CD4-positive, alpha-beta T cell treated with Interleukin-12 subunit alpha and Interleukin-12 subunit beta, for 1 hour (primary cell): ENCODE data around the gene COL8A2.
"Not testable (repeated sequence)": the region's sequence is repeated elsewhere in the genome, so short reads cannot be mapped to it uniquely, and the experiment has no call there.

Source experiments
- DNase-seq: peaks from one replicate; pipeline ENCODE4 v3.0.0-alpha.2; 2020

Gene COL8A2

DNA sequence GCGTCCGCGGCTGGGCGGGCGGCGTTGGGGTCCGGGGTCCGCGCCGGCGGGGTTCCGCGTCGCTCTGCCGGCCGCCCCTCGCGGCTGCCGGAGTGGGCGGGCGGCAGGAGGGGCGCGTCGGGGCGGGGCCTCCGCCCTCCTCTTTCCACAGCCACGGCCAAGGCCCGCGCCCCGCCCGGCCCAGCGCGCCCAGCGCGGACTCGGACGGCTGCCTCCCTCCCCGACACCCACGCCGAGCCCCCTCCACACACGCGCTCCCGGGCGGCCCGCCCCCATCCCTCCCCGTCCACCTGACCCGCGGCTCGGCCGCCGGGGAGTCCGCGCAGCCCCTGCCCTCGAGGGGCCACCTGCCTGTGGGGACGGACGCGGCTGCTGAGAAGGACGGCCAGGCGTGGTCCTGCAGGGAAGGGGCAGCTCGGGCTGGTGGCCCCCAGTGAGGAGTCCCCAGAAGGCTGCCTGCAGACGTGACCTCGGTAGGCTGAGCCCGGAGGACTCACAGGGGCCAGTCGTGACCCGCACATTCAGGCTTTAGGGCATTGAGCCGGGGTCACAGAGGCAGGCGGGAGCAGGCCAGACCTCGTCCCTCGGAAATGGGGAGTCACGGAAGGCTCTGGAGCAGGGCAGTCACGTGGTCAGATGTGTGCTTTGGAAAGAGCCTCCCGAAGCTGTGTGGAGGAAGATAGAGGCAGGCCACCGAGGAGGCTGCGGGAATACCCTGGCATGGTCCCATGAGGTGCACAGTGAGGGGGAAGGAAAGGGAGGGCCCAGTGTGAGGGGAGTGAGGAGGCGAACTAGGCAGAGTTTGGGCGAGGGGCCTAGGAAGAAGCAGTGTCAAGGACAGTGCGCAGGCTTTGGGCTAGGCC, at the start of gene COL8A2:
TSS of gene COL8A2 (minus strand) at position 94 of the 863 bp plus-strand sequence. CDS start 24,980 bp downstream, outside the sequence.
- no peak for DNase-seq

DNA sequence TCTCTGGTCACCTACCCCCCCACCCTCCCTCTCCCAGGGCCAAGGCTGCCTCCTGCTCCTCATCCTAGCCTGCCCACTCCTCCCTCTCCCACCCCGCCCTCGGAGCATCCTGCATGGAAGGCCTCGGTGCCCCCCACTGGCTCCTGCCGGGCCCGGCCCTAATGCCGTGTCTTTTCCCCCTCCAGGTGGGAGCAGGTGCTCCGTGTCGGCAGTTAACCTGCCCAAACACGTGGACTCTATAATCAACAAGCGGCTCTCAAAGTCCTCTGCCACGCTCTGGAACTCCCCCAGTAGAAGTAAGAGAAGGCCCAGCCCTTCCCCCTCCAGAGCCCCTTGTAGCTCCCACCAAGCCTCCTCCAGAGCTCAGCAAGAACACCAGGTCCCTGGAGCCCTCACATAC, 49.7 kb upstream of the COL8A2 start:
- no peak for DNase-seq

DNA sequence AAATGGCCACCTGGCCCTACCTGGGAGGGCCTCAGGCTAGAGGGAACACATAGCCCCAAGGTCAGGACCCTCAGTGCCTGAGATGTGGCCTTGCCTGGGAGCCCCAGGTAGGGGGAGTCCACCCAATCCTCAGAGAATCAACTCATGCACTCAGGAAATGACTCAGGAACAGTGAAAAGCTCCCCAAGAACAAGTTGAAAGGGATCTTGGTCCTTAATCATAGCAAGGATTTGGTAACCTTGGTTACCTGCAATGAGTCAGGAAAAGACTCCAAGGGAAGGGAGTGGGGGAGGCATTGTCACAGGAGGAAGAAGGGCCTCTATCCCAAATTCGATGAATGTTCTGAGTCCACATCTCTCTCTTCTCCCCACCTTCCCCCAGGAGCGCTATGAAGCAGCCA, 48.0 kb upstream of the COL8A2 start:
- DNase-seq: no peak

DNA sequence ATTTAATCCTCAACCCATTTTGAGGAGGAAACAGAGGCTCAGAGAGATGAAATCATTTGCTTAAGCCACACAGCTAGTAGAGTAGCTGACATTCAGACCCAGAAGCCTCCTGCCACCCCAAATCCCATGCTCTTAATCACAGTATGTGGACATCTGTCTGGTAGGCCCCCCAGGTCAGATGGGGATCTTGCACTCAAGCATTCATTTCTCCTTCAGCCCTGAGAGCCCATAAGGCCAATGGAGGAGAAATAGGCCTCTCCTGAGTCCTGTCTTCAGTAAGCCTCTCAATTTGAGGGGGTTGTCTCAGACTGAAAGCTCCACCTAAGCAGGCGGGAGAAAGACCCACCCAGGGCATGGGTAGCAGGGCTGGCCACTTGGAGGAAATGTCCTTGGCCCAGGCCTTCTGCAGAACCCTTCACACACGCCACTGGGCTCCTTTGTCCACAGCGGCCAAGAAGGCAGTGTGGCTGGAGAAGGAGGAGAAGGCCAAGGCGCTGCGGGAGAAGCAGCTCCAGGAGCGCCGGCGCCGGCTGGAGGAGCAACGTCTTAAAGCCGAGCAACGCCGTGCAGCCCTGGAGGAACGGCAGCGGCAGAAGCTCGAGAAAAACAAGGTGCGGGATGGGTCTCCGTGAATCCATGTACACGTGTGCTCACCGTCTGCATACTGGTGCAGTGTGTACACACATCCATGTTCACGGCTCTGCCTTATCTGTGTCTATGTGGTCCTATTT, 47.2 kb upstream of the COL8A2 start:
- DNase-seq: no peak

DNA sequence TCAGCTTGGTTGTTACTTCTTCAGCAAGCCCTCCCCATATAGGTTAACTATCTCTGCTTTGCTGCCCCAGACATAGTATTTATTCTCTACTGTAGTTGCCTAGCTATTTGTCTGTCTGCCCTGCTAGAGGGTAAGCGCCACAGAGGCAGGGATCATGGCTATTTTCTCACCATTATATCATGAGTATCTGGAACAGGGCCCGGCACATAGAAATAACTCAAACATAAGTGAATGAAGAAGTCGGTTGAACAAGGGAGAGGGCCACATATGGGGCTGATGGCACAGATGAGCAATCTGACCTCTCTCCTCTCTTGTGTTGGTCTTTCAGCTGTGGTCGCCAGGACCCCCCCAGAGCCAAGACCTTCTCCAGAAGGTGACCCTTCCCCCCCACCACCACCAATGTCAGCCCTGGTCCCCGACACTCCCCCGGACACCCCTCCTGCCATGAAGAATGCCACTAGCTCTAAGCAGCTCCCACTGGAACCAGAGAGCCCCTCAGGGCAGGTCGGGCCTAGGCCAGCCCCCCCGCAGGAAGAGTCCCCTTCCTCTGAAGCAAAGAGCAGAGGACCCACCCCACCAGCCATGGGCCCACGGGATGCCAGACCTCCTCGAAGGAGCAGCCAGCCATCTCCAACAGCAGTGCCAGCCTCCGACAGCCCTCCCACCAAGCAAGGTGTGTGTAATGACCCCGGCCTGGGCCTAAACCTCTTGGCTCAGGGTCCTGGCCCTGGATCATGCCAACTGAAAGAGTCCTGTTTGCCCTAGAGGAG, 45.8 kb upstream of the COL8A2 start:
- no peak for DNase-seq

DNA sequence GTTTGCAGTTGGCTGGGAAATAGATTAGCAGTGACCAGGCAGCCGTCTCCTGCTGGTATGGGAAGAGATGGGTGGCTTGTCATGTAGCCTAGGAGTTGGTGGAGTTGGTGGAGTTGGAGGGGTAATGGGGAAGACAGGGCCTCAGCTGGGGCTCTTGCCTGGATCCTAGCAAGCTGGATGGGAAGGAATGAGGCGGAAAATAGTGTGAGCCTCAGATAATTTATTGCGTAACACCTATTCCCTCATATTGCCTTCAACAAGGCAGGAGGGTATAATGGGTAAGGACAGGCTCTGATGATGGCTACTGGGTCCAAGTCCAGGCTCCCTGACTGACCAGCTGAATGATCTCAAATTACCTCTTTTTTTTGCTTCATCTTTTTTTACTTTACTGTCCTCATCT, 43.5 kb upstream of the COL8A2 start:
- no peak for DNase-seq

DNA sequence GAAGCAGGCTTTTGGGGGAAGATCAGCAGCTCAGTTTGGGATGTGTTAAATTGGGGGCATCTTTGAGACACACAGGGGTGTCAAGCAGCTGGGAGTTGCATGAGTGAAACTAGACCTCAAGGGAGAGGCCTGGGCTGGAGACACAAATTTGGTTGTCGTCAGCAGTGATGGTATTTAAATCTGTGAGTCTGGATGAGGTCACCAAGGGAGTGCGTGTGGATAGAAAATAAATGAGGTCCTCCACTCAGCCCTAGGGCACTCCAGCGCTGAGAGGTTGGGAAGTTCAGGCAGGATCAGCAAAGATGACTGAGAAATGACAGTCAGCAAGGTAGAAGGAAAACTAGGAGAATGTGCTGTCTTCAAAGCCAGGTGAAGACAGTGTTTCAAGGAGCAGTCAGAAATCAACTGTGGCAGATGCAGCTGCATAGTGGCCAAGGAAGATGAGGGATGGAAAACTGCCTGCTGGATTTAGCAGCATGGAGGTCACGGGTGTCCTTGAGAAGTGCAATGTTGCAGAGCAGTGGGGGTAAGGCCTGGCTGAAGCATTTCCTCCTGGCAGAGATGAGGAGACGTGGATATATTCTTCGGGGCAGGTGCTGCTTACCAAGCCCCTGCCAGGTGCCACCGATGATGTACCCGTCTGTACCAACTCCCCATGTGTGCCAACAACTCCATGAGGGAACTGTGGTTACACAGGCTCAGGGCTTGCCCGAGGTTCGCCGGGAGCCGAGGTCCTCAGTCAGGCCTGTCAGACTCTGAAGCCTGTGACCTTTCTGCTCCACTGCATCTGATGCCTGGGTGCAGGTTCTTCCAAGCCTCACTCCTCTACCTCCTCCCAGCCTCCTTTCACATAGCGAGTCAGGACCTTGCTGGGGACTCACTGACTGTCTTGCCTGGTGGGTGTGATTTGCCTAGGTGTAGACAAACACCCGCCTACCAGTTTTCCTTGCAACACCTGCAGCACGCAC, 42.2 kb upstream of the COL8A2 start:
- no peak for DNase-seq

DNA sequence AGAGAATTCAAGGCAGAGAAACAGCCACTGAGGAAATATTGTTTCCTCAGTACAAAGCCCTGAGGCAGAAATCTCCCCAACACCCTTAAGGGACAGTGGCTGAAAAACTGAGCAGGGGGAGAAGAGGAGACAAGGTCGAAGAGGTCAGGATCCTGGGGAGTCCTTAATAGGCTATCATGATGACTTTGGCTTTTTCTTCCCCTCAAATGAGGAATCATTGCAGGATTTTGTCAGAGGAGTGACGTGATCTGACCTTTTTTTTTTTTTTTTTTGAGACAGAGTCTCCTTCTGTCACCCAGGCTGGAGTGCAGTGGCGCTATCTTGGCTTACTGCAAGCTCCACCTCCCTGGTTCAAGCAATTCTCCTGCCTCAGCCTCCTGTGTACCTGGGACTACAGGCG, 41.1 kb upstream of the COL8A2 start:
- no peak for DNase-seq

DNA sequence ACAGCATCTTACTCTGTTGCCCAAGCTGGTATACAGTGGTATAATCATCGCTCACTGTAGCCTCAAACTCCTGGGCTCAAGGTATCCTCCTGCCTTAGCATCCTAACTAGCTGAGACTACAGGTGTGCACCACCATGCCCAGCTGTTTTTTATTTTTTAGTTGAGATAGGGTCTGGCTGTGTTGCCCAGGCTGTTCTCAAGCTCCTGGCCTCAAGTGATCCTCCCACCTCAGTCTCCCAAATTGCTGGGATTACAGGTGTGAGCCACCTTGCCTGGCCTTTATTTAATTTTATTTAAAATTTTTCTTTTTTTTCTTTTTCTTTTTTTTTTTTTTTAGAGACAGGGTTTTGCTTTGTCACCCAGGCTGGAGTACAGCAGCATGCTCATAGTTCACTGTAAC, 40.1 kb upstream of the COL8A2 start:
- no peak for DNase-seq

DNA sequence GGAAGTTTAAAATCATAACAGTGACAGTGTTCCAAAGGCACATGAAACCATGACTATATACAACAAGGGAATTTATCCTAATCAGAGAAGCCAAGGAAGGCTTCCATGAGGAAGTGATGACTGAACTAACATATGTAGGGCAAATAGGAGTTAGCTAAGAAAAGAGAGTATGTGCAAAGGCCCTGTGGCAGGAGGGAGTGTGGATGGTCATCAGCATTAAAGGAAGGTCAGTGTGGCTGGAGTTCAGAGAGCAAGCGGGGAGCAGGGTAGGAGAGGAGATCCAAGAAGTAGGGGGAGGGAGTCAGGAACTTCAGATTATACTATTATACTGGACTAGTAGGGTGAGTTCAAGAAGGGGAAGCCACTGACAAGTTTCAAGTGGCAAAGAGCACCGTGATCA, 39.3 kb upstream of the COL8A2 start:
- DNase-seq: no peak

DNA sequence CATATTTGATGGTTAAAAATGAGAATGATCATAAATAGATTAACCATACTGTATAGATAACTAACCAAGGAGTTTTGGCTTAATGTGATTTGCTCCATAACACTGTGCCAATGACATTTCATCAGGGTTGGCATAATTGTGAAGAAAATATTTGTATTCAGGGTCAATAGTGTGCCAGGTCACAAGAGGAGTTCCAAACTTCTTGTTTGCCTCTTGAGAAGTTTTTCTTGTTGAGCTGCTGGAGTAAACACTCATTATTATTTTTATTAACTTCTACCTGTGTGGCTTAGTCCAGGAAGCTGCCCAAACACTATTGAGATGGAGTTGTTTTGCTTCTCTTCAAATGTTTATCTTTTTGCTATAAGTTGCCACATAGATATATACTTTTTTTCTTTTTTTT, 38.4 kb upstream of the COL8A2 start:
- DNase-seq: no peak

DNA sequence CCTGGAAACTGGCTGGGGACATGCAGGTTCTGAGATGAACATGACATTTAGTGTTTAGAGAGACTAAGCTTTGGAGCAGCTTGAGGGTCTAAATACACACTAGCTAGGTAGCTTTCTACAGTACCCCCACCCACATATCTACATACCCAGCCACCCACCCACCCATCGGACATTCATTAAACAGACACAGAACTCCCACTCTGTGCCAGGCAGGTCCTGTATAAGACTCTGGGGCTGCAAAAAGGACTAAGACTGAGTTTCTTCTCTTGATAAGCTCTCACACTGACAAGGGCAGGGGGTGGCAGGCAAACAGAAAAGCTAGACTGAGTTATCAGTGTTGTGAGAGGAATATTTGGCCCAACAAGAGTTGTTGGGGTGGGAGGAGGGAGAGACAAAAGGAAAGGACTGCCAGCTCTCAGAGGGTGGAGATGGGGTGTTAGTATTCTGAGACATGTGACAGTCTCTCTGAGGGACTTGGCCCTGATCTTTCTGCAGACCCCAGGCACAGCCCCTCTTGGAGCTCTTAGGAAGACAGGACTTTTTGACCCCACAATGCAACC, 37.7 kb upstream of the COL8A2 start:
- no peak for DNase-seq

DNA sequence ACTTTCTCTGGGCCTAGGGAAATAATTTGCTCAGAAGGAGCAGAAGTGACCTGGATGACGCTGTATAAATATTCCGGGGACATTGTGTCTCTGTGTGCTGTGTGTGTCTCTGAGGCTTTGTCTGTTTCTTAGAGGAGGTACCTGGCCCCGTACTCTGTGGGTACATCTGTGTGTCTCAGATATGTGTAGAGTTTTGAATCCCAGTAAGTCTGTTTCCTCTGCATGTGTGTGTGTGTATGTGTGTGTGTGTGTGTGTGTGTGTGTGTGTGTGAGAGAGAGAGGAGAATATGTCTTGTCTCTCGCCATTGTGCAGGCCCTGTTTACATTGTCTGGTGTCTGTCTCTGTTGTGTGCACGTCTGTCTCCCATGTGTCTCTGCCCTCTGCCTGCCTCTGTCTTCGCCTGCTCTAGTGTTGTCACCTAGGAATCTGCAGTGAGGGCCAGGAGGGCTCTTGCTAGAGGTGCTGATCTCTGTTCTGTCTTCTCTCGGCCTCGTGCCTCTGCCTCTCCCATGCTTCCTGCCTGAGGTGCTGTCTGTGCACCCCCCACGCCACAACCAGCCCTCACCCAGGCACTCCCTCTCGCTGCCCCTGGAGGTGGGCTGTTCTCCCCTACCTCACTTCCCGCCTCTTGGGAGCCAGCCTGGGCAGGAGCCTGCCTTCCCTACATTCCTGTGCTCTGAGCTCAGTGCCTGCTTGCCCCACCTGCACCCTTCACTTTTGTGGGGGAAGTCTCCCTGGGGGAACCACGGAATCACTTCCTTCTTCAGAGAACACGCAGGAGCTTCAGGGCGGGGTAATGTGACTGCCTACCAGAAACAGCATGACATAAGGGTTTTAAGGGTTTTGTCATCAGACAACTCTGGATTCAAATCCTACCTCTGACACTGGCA, 36.9 kb upstream of the COL8A2 start:
- peak; percentile 61 for DNase-seq

DNA sequence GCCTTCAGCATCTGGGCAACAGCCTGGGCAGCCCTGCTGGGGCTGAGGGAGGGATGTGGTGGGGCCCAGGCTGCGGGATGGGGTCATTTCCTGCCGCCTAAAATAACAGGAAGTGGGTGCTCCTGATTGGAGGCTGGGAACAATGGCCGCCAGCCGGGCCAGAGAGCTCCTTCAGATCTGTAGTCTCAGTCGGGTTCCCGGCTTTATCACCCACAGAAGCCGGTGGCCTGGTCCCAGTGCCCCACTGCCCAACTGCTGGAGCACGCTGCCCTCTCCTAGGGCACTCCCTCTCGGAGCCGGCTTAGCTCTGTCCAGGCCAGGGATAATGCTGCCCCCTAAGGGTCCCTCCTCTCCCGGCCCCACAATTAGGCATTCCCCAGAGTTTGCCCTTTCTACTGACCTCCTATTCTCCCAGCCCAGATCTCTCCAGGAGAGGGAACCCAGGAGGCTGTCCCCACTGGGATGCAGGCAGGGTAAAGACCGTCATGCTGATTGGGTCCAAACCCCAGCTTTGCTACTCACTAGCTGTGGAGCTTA, 36.0 kb upstream of the COL8A2 start:
- DNase-seq: peak; percentile 77

DNA sequence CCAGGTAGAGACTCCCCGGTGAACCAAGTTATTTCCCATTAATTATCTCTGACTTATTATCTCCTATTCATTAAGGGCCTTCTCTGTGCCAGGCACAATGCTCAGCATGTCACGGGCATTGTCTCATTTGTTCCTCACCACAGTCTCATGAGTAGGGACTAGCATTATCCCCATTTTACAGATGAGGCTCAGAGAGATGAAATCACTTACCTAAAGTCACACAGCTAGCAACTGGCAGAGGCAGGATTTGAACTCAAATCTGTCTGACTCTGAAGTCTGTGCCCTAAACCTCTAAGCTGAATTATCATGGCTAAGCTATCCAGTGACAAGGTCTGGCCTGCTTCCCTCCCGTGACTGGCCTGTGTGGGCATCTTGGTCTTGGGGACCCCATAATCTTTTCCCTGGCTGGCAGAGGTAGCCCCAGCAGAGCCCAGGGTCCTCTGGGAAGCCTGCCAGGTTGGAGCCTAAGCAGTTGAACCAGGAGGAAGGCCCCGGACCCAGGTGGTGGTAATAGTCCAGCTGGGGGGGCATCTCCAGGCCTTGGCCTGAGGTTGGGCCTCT, 35.4 kb upstream of the COL8A2 start:
- DNase-seq: no peak

DNA sequence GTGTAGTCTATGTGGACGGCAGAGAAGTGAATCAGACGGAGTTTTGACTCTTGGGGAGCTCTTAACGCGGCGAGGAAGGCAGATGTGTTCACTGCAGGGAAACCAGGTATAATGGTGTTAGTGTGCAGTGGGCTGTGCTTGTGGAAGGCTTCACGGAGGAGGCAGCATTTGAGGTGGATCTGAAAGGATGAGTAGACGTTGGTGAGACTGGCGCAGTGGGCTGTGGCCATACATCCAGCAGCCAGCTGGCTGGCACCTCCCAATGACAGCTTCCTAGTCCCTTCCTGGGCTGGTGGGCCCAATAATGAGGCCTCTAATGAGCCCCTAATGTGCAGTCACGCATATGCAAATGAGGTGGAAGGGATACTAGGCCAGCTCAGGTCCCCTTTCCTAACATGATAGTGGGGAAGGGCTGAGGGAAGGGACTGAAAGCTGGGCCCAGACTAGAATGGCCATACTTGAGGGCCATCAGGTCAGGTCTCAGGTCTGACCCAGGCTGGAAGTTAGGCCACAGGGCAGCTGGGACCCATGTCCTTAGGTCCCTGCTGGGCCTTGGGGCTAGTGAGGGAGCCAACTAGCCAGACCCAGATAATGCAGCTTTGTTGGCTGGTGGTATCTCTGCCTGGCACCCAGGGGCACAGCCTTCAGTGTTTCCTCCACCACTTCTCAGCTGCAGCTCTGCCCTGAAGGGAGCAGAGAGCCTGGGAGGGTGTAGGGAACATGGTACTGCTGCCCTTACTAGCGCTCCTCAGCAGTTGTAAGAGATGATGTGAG, 34.8 kb upstream of the COL8A2 start:
- DNase-seq: no peak

DNA sequence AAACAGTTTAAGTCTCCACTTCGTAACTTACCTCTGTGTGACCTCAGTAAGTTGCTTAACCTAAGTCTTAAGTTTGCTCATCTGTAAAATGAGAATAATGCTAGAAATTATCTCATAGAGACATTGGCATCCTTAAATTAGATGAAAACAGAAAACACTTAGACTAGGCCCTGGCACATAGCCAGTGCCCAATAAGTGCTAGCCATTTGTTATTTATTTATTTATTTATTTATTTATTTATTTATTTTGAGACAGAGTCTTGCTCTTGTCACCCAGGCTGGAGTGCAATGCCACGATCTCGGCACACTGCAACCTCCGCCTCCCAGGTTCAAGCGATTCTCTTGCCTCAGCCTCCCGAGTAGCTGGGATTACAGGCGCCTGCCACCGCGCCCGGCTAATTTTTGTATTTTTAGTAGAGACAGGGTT, 33.8 kb upstream of the COL8A2 start:
- DNase-seq: not testable (repeated sequence)

DNA sequence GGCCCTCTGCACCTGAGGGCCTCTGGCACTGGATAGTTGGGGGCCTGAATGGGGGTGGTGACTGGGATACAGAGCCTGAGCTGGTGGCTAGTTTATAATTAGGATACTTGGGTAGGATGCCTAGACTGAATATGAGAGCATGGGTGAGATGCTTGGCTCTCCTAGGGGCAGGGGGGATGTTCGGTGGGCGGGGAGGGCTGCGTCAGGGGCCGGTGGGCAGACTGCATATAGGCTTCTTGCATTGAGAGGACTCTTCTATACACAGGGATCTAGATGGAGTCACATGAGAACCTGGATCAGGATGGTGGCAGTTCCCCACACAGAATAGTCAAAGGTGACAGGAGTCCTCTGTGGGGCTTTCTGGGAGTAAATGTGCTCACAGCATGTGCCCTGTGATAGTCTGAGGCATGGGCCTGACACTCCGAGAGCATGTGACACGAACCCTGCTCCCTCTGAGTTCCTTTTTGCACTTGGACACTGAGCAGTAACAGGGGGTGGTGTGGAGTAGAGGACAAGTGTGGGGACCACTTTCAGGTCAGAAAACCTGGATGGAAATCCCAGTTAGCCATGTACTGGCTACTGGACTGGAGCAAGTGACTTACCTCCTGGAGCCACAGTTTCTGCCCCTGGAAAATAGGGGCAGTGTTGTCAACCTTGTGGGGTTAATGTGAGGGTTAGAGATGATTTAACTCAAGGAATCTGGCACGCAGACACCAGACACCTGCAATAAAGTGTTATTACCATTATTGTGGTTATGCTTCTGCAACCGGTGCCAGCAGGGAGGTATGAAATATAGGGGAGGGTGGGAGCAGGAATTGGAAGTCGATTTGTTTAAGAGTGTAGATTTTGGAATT, 33.2 kb upstream of the COL8A2 start:
- DNase-seq: no peak
